GM21619 (cell line): ENCODE data around the gene SCN7A.
A peak's percentile ranks its signal among the peaks of the same experiment; 100 is the strongest.
"Not testable (repeated sequence)": the region's sequence is repeated elsewhere in the genome, so short reads cannot be mapped to it uniquely, and the experiment has no call there.

Experiments used
- ATAC-seq: cut with Tn5 transposase; IDR thresholded peaks from one replicate; pipeline ENCODE4 v1.9.1; 2021; ENCODE audit not compliant: unreplicated experiment

Gene SCN7A

GRCh38 chr2:166454006-166454595 is 39.9 kb downstream of the SCN7A start:
- no peak for ATAC-seq

- no peak for ATAC-seq
Measured at GRCh38 chr2:166451468-166451867, 42.6 kb downstream of the SCN7A start.

- peak; percentile 96 for ATAC-seq
Measured at GRCh38 chr2:166449439-166449838, 44.6 kb downstream of the SCN7A start.

- no peak for ATAC-seq
Measured at GRCh38 chr2:166448106-166448505, 45.9 kb downstream of the SCN7A start.

GRCh38 chr2:166444306-166444705 is 49.7 kb downstream of the SCN7A start:
- ATAC-seq, result no peak

- no peak for ATAC-seq
Measured at GRCh38 chr2:166440313-166440712, 53.7 kb downstream of the SCN7A start.

- no peak for ATAC-seq
Measured at GRCh38 chr2:166439078-166439477, 55.0 kb downstream of the SCN7A start.

GRCh38 chr2:166436976-166437375 is 57.1 kb downstream of the SCN7A start:
- ATAC-seq, result no peak

GRCh38 chr2:166436189-166436588 is 57.9 kb downstream of the SCN7A start:
- ATAC-seq, result no peak

GRCh38 chr2:166434491-166434890 is 59.6 kb downstream of the SCN7A start:
- ATAC-seq, result no peak

- ATAC-seq, result no peak
Measured at GRCh38 chr2:166433457-166433856, 60.6 kb downstream of the SCN7A start.

GRCh38 chr2:166432331-166432730 is 61.7 kb downstream of the SCN7A start:
- ATAC-seq, result no peak

- ATAC-seq, result no peak
Measured at GRCh38 chr2:166424841-166425240, 69.2 kb downstream of the SCN7A start.

- no peak for ATAC-seq
Measured at GRCh38 chr2:166419616-166419934, 74.5 kb downstream of the SCN7A start.

- no peak for ATAC-seq
Measured at GRCh38 chr2:166418853-166419615, 75.0 kb downstream of the SCN7A start.

GRCh38 chr2:166417669-166418068 is 76.4 kb downstream of the SCN7A start:
- no peak for ATAC-seq

- ATAC-seq, result no peak
Measured at GRCh38 chr2:166413255-166413654, 80.8 kb downstream of the SCN7A start.

GRCh38 chr2:166411473-166412230 is 82.4 kb downstream of the SCN7A start:
- no peak for ATAC-seq

GRCh38 chr2:166410828-166411472 is 83.1 kb downstream of the SCN7A start:
- ATAC-seq, result no peak

- not testable (repeated sequence) for ATAC-seq
Measured at GRCh38 chr2:166407746-166408145, 86.3 kb downstream of the SCN7A start.

- ATAC-seq, result no peak
Measured at GRCh38 chr2:166406374-166406773, 87.7 kb downstream of the SCN7A start.

- no peak for ATAC-seq
Measured at GRCh38 chr2:166405569-166405926, 88.5 kb downstream of the SCN7A start.
